Erythroblast (primary cell): Measurements from ENCODE around the gene NDUFA13.

Source experiments
- GATA1 ChIP-seq: IDR thresholded peaks from 2 replicates; pipeline ENCODE4 v1.6.1; 2011; ENCODE audit warnings: low read depth, mild to moderate bottlenecking, control low read depth, low read length, moderate library complexity
- POLR2A ChIP-seq: IDR thresholded peaks from 2 replicates; pipeline ENCODE4 v1.6.1; 2011; ENCODE audit warnings: mild to moderate bottlenecking, low read length

GRCh38 chr19:19501798-19502197 lies 14.2 kb upstream of the NDUFA13 start:
- TF ChIP-seq POLR2A (no peak), GATA1 (no peak)
